Hematopoietic multipotent progenitor cell treated with erythropoietin and hydrocortisone succinate and interleukin-3 and kit ligand, for 6 days (in vitro differentiated cells): Measurements from ENCODE around the gene PNCK.
"Not testable (repeated sequence)": the region's sequence is repeated elsewhere in the genome, so short reads cannot be mapped to it uniquely, and the experiment has no call there.

Source experiments
- DNase-seq: peaks from one replicate; pipeline ENCODE4 v3.0.0-alpha.2; 2015

Gene PNCK

DNA sequence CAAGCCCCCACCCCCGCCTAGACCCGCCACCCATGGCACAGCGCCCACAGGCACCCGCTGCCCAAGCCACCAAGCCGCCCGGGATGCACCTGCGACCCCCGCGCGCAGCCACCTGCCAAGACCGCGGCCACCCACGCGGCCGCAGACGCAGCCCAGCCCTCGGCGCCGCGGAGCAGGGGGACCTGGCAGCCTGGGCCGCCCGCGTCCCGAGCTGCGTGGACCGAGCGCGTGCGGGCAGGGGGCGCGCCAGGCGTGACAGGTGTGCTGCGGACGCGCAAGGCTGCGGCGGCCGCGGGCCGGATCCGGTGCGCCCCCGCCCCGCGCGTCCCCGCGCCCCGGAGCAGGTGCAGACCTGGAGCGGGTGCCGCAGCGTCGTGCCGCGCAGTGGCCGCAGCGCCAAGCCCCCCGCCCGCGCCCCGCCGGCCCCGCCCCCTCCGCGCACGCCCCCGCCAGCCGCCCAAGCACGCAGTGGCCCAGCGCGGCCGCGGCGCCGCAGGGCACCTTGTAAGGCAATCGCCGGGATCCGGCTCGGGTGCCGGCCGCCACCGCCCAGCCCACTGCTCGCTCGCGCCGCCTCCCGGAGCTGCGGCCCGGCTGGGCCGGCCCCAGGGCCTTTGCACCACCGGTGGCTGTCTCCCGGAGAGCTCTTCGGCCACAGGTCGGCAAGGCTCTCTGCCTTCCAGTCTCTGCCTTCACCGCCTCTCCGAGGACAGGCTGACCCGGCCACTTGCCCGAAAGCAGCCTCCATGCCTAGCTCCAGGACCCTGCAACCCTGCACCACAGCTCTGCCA is at the start of gene PNCK:
Gene PNCK, minus strand, starts transcription at position 386 of the 791 bp plus-strand sequence. CDS start 737 bp downstream, outside the sequence.
- no peak for DNase-seq

DNA sequence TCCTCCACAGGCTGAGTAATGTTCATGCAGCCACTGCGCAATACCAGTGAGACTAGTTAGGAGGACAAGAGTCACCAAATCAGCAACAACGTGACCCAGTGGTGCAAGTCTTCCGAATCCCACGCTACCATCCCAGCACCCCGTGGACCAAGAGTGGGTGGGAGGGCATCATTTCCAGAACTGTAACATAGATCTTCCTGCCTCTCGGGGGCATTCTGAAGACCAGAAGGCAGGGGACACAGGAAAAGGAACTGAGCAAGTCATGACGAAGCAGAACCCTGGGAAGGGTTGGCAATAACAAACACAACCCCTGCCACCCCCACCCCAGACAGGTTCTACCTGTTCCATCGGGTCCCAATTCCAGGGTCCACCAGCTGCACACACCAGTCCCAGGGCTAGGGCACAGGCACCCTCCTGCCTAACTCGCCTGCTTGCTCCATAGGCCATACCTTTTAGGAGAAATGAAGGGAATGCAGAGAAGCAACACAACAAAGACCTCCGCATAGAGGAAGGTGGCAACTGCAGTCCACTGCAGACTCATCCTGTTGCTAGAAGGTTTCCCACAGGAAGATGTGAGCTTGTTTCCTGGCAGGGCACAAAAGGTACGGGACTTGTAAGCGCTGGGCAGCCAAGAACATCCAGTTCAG is 49.2 kb upstream of the PNCK start:
- DNase-seq, result peak; percentile 32

DNA sequence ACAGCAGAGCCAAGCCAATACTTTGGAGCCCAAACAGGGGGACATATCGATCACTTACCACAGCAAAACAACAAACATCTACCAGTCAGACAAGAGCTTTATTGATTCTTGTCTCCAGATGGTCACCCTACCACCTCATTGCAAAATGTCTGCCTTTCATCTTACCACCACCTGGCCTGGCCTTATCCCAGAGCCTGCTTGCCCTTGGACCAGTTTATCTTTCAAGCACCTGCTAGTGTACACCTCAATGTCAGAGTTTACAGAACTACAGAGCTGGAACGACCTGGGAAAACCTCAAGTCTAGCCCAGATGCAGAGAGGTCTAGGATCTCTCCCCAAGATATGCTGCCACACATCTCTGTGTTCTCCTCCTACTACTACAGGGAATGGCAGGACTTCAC is 46.1 kb upstream of the PNCK start:
- DNase-seq, result no peak

DNA sequence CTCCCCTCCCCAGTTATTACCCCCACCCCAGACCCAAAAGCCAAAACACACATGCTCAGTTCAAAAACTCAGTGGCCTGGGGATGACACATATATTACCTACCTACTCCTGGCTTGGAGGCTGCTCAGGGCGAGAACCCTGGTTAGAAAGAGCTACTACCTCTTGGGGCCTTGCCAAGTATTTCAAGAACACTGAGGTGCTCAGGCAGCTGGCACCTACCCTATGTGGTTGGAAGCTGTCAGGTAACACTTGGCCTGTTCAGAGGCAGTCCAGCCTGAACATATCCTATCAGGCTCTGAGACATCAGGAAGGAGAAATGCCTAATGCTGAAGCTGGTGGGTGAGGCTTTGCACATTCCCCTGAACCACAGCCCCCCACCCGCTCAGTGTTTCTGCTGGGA is 45.6 kb upstream of the PNCK start:
- no peak for DNase-seq

DNA sequence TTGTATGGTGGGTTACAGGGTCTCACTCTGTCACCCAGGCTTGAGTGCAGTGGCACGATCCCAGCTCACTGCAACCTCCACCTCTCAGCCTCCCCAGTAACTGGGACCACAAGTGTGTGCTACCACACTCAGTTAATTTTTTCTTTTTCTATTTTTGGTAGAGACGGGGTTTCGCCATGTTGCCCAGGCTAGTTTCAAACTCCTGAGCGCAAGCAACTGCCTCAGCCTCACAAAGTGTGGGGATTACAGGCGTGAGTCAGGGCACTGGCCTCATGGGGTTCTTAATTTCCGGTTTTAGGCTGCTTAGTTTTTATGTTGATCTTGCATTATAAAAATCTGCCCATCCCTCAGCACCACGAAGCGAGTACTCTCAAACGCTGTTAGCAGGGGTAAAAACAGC is 43.8 kb upstream of the PNCK start:
- DNase-seq, result no peak

DNA sequence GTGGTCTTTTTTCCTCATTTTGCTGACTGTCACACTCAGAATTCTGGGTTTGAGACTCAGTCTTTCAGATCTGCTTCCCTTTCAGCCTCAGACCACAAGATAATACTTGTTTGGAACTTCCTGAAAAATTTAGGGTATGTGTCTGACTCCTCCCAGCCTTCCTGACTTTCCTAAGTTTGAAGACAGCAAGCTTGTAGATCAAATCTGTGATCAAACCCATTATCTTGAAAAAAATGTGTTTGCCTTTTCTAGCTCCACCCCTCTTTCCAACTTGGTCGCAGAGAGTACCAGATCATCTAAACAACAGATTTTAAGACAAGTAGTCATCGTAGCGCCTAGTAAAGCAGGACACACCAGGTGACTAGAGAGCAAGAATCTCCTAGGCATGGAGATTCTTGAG is 40.6 kb upstream of the PNCK start:
- no peak for DNase-seq

DNA sequence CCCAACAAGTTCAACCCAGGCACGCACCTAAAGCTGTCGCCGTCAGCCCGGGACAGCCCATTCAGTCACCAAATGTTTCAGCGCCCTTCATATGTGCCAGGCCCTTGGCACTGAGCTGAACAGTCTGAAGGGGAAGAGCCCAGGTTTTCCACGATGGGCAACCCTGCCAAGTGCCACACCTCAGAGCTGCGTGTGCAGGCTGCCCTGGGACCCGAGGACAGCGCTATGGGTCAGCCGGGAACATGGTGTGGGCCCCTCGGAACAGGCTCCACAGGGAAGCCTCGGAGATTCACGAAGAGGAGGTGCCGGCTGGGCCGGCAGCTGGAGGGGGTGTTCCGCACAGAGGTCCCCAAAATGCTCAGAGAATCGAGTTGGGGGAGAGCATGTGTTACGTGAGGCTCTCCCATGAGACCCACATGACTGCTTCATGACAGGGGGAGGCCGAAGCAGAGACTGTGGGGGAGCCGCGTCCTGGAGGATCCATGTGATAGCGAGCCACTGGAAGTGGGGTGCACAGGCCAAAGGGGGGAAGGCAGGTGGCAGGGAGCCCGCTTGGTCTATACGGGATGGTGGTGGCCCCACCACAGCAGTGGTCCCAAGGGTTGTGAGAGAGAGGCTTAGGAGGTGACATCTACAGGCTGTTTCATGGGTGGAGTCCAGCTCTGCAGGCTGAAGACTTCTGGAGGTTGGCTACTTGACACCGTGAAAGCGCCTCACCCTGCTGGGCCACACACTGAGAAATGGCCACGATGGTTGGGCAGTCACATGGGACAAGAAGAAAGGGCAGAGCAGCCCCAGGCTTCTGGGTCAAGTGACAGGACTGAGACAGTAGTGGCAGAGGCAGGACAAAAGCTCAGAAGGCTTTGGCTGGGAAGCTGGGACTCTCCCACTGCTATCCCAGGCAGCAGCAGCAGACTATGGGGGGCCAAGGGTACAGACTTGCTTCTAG is 36.4 kb upstream of the PNCK start:
- DNase-seq, result no peak

DNA sequence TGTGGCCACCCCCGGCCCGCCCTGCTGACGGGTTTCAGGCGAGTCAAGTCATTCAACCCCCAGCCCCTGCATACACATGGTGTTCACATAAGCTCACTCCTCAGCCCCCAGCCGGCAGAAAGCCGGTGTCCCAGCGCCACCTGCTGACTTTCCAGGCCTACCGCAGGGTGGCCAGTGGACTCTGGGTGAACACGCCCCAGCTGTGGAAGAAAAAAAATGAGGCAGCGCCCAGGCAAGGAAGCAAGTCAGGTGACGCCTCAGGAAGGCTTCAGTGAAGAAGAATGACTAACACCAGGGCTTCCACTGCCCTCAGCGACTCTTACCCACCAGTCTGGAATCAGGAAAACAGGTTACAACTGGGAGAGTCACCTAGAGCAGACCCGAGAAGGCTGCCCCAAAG is 34.8 kb upstream of the PNCK start:
- peak; percentile 78 for DNase-seq

DNA sequence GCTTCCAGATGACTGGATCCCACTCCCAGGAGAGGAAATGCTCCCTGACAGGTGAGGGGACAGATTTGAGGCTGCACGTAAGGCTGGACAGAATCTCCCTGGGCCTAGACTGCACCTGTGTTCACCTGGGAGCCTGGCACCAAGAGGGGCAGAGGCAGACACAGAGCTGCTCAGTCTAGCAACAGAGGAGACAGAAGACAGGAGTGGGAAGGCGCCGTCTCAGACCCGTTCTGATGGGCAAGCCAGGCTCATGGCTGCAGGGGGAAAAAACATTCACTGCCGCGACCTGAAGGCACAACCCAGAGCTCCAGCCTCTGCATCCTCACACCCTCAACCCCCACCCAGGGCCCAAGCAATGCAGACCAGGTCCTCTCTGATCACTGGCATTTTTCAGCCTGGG is 33.8 kb upstream of the PNCK start:
- DNase-seq, result no peak

DNA sequence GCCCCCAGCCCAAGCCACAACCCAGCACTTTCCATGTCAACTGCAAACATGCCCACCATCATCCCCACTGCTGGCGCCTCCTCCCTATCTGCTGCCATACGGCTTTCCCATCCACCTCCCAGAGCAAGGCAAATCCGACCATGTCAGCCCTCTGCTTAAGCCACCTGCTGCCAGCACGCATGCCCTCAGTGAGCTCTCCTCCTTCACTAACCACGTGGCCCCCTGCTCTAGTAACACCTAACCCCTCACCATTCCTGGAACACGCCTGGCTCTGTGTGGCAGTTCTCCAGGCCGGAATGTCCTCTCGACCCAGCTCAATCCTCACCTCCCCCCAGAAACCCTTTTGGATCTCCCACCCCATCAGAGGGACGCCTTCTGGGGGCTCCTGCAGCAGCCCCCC is 33.2 kb upstream of the PNCK start:
- DNase-seq, result no peak

DNA sequence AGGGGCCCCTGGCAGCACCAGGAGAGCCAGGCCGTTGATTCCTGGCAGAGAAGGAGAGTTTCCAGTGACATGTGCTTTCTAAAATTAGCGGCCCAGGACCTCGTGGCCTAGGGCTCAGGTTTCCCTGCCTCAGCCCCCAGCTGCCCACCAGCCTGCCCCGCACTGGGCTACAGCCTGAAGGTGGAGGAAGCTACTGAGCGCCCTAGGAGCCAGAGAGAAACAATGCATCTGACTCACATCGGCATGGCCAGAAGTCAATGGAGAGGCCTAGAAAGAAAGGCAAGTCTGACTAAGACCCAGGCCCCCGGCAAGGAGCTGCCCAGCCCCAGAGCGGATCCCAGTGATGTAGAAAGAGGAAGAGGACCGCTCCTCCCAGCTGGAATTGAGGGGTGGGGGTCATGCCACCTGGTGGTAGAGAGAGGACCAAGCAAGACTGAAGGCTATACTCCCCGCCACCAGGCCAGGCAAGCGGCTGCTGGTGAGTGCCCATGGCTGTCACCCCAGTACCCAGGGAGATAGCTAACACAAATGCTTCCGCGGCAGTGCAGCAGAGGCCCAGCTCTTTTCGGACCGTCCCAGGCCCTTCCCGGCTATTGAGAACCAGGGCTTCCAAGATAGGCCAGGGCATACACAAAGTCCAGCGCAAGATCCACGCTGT is 31.9 kb upstream of the PNCK start:
- not testable (repeated sequence) for DNase-seq

DNA sequence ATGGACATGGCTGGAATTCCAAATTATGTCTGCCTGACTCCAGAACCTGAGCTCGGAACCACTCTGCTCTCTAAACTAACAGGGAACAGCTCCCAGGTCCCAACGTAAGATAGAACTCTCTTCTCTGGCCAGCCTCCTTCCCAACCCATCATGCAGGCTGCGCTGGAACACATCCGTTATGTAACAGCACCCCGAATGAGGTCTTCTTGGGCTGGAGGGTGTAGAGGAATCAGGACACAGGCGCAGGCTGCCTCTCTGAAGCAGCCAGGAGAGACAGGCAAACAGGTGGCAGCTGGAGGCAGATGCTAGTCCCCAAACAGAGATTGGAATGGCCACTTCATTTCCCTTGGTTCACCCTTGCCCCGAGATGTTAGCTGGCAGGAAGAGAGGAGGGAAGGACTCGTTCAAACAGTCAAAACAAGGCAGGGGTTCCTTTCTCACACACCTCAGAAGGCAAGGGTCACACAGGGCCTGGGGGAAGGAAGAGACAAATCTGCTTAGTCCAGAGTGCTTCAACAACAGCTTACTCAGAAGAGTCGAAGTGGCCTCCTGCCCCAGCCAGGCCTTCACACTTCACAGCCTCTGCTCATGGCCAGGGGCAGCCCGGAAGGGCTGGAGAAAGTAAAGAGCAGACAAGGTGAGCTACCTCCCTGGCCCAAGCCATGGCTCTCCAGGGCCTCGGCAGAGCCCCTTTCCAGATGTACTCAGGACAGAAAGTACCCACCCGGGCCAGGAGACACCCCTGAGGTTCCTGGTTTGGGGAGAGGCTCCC is 31.2 kb upstream of the PNCK start:
- DNase-seq, result not testable (repeated sequence)

DNA sequence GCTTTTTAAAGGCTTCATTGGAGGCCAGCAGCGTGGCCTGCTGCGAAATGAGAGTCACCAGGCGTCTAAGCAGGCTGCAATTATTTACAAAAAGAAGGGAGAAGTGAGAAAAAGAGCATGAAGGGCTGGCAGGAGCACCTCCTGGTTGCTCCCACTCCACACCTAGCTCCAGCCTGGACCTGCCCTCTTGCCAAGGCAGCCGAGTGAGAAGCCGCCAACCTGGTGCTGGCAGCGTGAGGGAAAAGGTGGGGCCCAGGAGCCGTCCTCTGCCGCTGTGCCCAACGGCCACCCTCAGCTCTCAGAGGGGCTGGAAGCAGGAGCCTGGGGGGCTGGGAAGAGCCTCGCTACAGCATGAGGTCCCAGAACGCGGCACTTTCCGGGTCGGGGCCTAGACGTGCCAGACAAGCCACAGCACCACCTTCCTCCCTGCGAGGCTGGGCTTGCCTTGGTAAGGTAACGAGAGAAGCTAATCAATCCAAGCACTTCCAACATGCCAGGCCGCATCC is 30.5 kb upstream of the PNCK start:
- DNase-seq, result no peak

DNA sequence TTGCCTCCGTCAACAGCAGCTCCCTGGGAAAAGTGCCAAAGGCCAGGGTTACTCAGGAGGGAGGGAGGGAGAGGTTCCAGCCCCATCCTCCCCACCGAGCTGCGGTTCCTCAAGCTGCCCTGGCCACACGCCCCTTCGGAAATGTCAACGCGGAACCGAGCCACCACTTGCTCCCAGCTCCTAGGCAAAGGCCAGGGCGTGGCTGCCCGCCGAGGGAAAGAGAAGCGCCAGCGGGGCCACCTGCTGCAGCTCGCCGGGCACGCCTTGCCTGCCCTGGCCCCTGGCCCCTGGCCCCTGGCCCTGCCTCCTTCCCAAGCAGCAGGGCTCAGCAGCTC is 29.4 kb upstream of the PNCK start:
- DNase-seq, result no peak

DNA sequence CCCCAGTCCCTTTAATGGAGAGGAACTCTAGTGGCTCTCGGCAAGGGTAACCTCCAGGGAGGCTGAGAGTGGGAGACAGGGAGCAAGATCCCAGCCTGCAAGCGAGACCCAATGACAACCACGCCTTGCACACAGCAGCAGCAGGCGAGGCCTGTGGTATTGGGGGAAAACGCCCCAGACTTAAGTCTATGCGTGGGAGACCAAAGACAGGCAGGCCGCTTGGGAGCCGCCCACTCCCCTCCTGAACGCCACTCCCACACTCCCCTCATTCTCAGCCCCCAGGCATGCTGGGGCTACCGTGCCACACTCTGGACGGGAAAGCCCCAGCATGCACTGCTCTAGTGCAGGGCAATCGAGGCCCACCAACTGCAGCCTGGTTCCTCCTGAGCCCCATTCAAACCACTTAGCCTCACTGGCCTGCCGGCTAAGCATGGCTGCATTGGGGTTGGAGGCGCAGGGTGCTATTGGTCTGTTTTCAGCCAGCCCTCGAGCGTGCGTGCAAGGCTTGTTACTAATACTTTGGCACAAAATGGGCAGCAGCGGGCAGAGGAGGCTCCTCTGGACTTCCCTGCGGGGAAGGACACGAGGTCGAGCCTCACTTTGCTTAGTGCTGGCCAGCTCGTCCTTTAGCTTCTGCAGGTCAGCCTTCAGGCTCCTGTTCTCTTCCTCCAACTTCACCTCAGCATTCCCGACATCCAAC is 28.9 kb upstream of the PNCK start:
- DNase-seq, result no peak

DNA sequence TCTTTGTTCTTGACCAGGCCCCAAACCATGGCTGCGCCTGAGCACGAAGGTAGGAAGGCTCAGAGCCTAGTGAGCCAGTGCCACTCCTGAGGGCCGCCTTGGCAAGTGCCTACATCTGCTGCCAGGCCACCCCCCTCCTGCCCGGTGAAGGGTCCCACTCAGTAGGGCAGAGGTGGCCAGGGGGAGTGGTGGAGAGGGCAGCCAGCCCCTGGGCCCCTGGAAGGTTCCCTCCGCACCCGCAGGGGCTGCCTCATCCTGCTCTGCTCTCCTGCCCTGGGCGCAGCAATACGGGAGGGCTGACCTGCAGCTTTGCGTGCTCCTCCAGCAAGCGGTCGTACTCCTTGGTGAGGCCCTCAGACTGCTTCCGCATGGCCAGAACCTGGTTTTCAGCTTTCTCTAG is 28.1 kb upstream of the PNCK start:
- no peak for DNase-seq

DNA sequence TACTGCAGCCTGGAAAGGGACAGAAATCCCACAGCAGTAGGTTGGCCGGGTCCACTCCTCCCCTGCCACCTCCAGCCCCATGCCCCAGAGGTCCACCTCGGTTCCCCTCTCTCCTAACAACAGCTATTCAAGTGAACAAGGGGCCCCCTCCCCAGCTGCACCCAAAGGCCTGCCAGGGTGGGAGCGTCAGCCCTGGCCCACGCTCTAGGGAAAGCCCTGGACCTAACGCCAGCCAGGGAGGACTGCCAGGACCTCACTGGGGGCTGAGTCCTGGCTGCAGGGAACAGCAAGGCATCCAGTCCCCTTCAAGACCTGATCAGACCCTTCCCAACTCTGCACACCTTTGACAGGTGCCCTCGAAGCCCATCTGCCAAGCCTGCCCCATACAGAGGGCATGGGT is 27.4 kb upstream of the PNCK start:
- no peak for DNase-seq

DNA sequence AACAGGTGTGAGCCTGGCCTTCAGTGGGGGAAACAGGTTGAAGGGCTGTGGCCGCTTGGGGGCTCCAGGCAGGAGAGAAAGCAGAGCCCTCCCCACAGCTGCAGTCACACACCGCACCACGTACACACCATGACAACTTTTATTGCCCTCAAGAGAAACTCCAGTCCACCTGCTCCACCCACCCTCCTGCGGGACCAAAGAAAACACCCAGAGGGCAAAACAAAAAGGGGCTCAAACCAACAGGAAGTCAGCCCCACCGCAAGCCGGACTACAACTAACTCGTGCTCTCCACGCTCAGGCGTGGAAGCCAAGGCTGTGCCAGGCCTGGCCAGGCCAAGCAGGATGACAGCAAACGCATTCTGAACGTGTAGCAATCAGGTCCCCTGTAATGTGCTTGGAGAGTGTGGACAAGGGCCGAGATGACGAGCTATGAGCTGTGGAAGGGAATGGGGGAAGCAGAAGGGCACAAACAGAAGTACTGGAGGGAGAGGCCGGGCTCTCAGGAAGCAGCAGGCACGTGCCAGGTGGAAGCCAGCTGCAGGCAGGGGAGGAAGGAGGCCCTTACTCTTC is 26.8 kb upstream of the PNCK start:
- no peak for DNase-seq

DNA sequence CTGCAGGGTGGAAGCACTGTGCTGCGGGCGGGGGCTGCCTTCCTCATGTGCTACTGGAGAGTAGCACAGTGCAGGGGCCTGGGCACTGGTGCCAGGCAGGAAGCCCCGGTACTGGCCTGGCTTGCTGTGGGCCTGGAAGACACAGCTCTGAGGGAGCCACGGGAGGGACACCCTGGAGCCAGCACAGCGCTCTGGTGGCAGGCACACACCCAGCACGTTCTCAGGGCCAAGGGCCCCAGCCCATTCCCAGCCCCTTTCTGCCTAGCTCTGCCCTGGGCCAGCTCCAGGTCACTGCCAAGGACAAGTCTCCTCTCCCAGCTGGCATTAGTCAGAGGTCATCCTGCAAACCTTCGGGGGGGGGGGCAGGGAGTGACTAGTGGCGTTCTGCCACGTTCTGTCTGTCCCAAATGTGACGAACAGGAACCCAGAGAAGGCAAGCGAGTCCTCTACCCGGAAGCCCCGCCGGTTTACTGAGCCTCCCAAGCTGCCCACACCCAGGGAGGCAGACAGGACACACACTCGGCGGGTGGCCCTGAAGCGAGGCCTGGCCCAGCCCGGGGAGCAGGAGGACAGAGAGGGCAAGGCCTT is 26.3 kb upstream of the PNCK start:
- not testable (repeated sequence) for DNase-seq

DNA sequence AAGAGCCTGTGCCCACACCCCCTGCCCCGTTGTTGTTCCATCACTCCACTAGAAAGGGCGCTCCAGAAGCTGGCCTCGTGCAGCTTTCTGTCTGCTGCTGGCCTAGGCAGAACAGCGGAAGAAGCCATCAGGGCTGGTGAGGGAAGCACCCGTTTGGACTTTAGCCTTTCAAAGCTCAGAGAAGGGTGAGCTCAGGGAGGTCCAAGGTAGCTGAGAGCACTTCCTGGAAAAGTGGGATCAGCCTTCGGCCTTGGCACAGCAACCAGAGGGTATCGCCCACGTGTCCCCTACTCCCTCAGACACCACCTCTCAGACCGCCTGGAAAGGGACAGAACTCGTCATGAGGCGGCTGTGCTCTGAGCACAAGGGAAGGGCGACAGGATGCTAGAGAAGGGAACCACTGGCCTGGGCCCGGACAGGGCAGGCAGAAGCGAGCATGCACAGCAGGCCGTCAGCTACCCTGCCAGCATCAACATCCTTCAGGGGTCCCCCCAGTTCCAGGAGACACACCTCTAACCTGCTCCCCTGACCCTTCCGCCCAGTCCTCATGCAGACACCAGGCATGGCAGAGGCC is 25.7 kb upstream of the PNCK start:
- DNase-seq, result not testable (repeated sequence)
